Activated CD4-positive, alpha-beta T cell treated with anti-CD3 and anti-CD28 coated beads, Interleukin-2, amount 50 U/mL, for 4 hours (primary cell): Measurements from ENCODE around the gene BORCS5.
A peak's percentile ranks its signal among the peaks of the same experiment; 100 is the strongest.
"Not testable (repeated sequence)": the region's sequence is repeated elsewhere in the genome, so short reads cannot be mapped to it uniquely, and the experiment has no call there.

Experiments used
- DNase-seq, 2 experiments: peaks; one replicate each; pipeline ENCODE4 v3.0.0-alpha.2; 2020

BORCS5 gene

DNA sequence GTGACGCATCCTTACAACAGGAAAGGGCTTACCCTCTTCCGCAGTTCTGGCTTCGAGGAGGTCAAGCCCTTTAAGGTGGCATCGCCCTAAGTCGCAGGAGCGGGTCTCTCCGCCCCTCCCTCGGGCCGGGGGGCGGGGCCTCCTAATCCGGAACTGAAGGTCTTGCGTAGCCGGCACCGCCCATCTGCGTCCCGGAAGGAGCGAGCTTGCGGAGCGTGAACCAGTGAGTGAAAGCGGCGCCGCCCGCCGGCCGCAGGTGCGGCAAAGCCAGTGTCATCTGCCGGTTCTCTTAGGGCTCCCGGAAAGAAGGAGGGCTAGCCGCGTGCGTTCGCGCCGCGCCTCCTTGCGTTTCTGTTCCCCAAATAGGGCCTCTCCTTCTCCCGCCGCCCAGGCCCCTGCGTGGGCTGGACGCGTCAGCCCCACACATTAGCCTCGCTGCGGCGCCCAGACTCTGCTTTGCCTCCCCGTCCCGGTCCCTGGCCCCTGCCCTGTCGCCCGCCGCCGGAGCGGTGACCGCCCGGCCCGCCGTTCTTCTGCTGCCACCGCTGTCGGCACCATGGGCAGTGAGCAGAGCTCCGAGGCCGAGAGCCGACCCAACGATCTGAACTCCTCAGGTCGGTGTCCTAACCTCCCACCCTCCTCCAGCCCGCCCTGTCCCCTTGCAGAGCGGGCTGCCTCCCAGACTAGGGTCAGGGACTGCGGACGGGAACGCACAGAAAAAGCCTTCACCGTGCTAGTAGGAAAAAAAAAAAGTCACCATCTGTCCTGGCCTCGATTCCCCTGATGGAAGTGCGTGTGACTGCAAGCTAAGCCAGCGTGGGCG is at the start of gene BORCS5:
Gene BORCS5 (plus strand): TSS at position 183 of the 823 bp plus-strand sequence. CDS start 374 bp downstream, at position 557.
- peak; percentile 97 to 98 for DNase-seq

DNA sequence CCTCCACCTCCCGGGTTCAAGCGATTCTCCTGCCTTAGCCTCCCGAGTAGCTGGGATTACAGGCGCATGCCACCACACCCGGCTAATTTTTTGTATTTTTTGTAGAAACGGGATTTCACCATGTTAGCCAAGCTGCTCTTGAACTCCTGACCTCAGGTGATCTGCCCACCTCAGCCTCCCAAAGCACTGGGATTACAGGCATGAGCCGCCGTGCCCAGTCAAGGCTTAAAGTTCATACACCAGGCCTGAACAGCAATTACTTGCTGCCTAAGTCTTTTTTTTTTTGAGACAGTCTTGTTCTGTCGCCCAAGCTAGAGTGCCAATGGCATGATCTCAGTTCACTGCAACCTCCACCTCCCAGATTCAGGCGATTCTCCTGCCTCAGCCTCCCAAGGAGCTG is 46.2 kb upstream of the BORCS5 start:
- DNase-seq = not testable (repeated sequence)

DNA sequence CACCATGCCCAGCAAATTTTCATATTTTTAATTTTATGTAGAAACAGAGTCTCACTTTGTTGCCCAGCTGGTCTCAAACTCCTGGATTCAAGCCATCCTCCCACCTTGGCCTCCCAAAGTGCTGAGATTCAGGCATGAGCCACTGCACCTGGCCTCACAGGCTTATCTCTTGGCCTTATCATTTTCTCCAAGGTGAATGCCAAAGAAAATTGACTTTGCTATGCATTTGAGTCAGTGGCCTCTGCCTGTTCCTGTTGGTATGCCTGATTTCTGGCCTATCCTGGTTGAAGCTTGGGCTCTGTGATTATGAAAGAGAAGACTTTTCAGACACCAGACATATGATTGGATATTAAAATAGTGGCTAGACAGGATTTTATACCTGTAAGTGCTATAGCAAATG is 41.0 kb upstream of the BORCS5 start:
- no peak for DNase-seq

DNA sequence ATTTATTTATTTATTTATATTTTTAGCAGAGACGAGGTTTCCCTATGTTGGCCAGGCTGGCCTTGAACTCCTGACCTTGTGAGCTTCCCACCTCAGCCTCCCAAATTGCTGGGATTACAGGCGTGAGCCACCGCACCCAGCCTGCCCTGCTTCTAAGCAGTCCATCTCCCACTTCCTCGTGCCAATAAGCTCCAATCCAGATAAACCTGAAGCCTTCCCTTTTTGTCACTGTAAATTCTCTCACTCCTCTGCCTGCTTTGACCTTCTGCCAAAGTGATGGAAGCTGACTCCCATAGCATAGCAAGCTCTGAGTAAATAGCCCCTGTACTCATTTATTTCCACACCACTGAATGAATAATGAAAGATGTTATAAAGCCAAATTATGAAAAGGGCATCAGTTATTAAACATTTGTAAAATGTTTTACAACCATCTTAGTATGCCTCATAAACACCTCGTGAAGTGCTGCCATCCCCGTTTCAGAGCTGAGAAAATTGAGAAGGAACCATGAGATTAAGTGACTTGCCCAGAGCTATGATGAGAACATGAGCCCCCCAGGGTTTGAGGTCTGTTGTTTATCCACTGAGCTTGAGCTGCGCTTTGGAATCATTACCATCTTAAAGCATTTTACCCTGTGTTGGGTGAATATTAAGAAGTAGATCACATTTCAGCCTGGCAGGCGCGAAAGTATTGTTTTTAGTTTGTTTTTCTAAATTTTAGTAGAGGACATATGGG is 37.3 kb upstream of the BORCS5 start:
- DNase-seq = no peak

DNA sequence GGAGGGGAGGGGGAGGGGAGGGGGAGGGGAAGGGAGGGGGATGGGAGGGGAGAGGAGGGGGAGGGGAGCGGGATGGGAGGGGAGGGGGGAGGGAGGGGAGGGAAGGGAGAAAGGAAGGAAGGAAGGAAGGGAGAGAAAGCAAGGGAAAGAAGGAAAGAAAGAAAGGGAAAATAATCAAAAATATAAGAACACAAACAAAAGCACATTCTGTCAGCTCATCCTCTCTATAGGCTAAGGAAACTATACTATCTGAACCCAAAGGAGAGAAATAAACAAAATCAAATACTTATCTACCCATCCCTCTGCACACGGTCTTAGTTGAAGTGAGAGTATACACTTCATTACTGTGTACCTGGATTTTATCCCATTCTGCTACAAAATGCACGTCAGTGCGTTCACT is 33.8 kb upstream of the BORCS5 start:
- no peak for DNase-seq

DNA sequence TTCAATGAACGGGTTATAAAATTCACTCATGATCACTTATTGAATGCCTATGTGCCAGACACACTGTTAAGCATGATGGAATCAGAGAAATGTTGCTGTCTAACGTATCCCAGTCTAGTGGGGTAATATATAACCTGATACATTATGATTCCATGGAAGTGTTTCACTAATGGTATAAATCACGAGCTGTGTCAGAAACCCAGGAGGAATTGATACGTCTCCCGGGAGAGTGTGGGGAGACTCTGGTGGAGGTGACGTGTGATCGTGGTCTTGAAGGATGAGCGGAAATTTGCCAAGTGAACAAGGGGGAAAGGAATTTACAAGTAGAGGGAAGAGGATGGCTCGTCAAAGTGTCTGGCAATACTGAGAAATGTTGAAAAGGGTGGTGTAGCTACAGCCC is 33.3 kb upstream of the BORCS5 start:
- no peak for DNase-seq

DNA sequence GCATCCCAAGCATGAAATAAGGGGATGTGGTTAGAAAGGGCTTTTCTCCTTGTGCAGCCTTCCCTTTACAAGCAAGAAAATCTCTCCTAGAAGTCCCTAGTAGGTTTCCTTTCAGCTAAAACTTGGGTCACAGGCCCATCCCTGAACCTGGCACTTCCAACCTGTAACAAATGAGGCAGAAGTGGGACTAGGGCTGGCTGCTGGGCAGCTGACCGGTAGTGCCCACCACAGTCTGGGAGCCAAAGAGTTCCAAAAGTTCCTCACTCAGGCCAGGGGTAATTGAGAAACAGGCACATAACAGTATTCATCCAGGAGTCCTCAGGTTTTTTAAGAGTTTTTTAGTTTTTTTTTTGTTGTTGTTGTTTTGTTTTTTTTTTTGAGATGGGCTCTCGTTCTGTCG is 30.6 kb upstream of the BORCS5 start:
- no peak for DNase-seq

DNA sequence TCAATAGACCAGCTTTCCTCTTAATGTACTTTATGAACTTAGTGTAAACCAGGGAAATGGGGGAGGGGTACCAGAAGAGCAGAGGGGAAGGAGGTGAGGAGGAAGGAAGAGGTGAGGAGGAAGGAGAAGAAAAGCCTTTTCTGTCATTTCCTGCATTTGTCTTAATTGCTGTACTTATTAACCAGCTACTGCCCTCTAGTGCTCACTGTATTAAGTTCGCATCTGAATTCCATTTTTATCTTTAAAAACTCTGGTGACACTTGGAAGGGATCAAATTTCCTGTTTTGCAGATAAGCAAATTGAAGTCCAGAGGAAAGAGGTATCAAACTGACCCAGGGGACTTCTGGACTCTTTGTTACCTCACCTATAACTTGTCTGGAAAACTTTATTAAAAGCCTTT is 29.1 kb upstream of the BORCS5 start:
- DNase-seq = no peak

DNA sequence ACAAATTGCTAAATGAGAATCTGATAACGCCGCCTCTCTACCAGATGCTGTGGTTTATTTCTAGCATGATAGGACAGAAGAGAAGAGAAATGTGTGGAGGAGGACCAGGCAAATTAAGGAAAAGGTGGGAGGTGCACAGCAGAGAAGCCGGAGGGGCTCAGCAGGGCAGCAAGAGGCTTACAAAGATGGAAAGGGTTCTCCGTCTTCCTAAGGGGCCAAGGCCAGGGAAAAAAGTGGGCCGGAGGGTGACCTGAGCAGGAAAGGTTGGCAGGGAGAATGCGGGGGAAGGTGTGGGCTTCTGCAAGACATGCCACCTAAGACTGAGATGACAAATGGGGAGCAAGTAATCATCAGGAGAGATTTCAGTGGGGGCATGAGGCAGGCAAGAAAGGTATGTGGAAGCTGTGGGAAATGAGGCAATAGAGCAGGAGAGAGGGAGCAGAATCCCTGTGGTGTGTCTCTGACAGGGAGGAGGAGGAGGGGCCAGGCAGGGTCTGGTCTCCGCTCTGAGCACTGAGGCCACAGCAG is 25.6 kb upstream of the BORCS5 start:
- DNase-seq = no peak

DNA sequence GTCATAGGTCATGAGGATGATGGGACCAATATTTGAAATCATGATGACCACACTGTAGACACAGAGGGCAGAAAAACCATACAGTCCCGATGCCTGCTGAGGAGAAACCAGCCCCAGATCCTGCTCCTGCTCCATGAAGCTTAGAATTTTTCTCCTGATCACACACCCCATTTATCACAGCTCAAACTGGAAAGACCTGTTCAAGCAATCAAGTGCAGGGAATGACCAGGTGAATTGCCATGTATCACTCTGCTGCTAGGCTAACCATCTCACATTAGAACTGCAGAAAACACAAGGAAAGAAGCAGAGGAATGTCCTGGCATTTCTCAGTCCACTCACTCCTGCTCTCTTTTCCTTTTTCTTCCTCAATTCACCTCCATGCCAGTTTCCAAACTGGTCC is 25.0 kb upstream of the BORCS5 start:
- no peak for DNase-seq

DNA sequence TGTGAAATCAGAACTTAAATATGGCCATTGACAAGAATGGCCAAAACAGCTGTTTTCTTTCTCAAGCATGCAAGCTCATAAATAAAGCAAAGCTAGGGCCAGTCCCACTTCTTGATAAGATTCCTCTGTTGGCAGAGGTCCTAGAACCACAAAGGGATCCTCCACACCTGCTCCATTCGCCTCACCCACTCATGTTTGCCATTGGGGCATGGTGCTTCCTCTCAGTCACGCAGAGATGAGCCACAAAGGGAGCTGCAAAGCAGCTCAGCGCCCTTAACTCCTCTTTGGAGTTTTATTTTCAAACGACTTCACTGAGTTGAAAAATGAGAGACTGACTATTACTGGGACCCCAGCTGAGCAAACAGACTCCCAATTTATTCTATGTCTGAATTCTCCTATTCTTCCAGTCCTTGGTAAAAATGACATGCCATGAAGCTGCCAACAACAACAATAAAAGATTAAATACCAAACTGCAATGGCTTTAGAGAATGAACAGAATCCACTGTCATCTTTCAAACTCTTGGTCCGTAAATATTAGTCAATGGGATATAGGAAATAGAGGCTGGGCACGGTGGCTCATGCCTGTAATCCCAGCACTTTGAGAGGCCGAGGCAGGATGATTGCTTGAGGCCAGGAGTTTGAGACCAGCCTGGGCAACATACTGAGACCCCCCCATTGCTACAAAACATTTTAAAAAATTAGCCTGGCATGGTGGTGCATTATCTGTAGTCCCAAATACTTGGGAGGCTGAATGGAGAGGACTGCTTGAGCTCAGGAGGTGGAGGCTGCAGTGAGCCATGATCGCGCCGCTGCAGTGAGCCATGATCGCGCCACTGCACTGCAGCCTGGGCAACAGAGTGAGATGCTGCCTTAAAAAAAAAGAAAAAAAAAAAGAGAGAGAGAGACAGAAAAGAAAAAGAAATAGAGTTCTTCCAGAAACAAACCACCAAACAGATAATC is 23.2 kb upstream of the BORCS5 start:
- DNase-seq = no peak

DNA sequence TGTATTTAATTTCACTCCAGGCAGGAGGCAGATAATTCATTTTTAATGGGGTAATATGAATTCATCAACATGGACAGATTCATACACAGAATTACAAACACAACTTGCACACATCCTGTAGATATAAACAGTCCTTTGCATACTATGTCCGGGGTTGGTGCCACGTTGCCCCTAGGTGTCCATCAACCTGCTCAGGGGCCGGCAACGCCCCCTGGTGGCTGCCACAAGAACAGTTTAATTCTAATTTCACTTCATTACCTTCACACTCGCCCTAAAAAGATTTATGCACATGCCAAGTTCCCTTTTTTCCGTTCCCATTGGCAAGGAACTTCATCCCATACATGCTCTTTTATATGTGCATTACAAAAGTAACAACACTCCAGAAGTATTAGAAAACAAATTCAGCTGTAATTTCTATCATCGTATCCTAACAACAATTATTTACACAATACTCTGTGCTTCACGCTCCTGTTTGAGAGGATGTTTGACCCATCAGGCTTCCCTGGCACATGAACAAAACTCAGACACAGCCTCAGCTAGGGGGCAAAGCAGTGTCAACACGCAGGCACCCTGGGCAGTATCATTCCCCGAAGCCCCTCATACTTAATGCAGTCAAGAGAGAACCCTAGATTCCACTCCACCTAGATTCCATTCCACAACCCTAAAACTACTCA is 22.4 kb upstream of the BORCS5 start:
- peak; percentile 40 to 44 for DNase-seq

DNA sequence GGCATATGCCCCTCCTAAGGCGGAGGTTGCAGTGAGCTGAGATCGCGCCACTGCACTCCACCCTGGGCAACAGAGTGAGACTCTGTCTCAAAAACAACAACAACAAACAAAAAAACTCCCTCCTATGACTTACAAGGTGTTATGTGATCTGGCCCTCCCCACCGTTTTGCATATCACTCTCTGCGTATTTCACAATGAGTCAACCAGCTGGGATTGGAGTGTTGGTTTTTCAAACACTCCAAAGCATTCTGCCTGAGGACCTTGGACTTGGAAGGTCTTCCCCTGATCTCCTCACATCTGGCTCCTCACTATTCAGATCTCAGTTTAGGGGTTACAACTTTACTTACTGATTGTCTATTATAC is 20.8 kb upstream of the BORCS5 start:
- no peak for DNase-seq

DNA sequence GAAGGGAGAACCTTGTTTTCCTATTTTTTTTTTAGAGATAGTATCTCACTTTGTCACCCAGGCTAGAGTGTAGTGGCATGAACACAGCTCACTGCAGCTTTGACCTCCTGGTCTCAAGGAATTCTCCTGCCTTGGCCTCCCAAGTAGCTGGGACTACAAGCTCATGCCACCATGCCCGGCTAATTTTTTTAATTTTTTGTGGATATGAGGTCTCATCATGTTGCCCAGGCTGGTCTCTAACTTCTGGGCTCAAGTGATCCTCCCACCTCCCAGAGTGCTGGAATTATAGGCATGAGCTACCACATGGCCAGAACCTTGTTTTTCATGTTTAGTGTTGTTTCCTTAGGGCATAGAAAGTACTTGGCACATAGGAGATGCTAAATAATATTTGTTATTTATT is 20.4 kb upstream of the BORCS5 start:
- DNase-seq = no peak

DNA sequence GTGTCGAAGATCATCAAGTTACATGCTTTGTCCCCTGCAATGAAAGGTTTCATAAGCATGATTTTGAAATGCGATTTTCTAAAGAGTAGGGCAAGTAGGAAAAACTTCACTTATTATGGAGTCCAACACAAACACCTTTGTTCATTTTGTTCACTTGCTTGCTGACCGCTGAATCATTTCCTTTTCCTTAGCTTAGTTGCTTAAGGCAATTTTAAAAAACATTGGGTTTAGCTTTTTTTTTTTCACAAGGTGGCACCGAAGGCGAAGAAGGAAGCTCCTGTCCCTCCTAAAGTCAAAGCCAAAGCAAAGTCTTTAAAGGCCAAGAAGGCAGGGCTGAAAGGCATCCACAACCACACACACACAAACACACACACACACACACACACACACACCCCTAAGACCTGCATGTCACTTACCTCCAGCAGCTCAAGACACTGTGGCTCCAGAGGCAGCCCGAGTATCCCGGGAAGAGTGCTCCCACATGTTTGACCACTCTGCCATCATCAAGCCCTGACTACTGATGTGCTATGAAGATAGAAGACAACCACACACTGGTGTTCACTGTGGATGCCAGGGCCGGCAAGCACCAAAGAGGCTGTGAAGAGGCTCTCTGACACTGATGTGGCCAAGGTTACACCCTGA is 18.2 kb upstream of the BORCS5 start:
- no peak for DNase-seq

DNA sequence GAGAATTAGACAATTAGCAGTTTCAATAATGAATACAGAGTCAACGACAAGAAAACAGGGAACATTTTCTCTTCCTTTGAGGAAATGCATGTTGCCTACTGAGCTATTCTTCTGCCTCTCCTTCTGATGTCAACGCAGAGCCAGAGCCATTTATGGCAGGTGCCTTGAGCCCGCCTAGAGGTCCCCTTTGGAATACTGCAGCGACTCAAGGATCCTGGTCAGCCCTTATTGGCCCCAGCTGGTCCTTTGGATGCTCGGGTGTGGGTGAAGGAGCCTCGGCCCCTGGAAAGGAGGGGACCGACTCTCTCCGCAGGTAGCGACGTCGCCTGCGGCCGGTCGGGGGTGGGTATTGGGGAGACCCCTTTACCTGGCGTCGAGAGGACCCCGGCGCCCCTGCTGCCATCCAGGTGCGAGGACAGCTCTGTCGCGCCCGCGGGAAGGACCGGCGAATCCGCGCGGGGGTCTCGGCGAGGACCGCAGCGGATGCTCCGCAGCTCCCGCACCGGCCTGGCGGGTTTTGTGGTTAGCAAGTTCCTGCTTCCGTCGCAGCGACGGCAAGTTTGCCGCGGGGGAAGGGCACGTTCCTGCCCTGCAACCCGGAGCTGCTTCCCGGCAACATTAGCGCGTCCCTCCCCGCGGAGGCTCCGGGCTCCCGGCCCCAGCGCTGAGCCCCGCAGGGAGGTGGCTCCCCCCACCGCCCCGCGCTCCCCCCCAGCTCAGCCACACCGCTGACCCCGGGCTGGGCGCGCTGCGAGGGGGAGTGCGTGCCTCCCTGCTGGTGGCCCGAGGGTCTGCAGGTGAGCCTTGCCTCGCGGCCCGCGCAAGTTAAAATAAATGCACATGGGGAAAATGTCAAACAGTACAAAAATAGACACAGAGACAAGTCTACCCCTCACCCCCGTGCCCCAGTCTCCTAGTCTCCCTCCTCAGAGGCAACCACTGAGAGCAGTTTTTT is 6.9 kb upstream of the BORCS5 start, which contains the start of gene MANSC1:
Gene MANSC1 (minus strand): TSS at position 532 of the 955 bp plus-strand sequence. CDS start 6,928 bp downstream, outside the sequence.
- peak; percentile 23 to 25 for DNase-seq

DNA sequence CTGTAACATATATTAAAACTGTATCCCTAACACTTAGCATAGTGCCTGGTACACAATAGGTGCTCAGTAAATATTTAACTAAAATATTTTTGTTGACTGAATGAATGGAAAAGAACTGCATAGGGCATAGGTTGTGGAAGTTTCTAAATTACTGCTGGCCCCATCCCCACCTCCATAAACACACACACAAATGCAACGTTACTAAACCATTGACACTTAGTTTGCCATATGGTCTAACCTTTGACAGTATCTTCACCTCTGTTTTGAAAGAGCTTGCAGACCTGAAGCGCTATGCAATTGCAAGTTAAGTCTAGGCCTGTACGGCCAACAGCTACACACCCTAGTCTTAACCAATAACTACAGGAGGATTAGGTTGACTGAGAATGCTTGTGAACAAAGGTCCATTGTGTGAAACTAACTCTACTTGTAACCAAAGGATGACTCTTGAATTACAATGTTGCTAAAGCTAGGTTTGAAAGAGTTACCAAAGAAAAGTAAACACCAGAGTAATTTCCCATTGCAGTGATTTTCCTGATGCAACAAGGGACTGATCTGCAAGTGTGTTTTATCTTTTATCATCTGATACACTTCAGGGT is 5.9 kb upstream of the BORCS5 start:
- DNase-seq = no peak

DNA sequence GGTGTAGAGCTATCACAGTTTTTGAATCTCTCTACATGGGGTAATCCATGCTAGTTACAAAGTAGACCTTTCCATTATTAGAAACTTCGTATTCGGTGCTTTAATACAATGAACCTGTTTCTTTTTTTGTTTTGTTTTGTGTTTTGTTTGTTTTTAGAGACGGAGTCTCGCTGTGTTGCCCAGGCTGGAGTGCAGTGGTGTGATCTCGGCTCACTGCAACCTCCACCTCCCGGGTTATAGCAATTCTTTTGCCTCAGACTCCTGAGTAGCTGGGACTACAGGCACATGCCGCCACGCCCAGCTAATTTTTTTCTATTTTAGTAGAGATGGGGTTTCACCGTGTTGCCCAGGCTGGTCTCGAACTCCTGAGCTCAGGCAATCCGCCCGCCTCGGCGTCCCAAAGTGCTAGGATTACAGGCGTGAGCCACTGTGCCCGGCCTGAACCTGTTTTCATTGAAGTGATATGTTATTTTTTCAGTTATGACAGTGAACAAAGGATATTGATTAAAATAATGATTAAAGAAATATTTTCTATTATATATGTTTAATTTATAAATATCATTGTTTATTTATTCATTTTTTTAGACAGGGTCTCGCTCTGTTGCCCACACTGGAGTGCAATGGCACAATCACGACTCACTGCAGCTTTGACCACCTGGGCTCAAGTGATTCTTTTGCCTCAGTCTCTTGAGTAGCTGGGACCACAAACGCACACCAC is 5.3 kb upstream of the BORCS5 start:
- DNase-seq = not testable (repeated sequence)

DNA sequence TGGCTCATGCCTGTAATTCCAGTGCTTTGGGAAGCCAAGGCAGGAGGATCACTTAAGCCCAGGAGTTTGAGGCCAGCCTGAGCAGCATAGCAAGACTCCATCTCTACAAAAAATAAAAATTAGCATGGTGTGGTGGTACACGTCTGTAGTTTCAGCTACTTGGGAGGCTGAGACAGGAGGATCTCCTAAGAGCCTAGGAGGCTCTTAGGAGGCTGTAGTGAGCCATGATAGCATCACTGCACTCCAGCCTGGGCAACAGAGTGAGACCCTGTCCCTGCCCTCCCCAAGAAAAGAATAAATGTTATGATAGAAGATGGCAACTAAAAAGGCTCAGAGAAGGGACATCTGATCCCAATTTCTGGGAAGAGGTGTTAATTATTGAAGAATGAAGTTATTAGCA is 3.6 kb upstream of the BORCS5 start:
- no peak for DNase-seq
